Adrenal gland (tissue), 12 donors: ENCODE results near the gene RARRES1. TPM values are rescaled to one million over a fixed set of nuclear protein-coding genes. Genes with fewer than 3 reads are reported as not detected.

Experiments used
- DNase-seq, 7 donors: peaks; one replicate each; pipeline ENCODE4 v3.0.0-alpha.2; 2019 to 2020
- H3K27ac ChIP-seq, 5 donors: fragments of 200-600 bp; sonication (generic) in 4 of 5; 1 replicate in 3 of 5; 2 replicates in 2 of 5; pipeline versions ENCODE4 v1.5.1 to v1.8.0; 2016 to 2020; ENCODE audit warnings: mild to moderate bottlenecking in 1 of 5
- H3K27me3 ChIP-seq: fragments of 200-600 bp; 2 replicates; pipeline ENCODE4 v1.8.0; 2021
- H3K36me3 ChIP-seq, 2 donors: fragments of 200-600 bp; replicated peaks in 1 of 2; 1 replicate in 1 of 2; 2 replicates in 1 of 2; pipeline versions ENCODE4 v1.5.1 to v1.8.0; 2018 to 2022
- H3K4me1 ChIP-seq, 2 donors: fragments of 200-600 bp; replicated peaks in 1 of 2; 1 replicate in 1 of 2; 2 replicates in 1 of 2; pipeline versions ENCODE4 v1.5.1 to v1.8.0; 2018 to 2021
- H3K4me3 ChIP-seq, 4 donors: fragments of 200-600 bp; sonication (generic) in 3 of 4; one replicate each; pipeline ENCODE4 v1.5.1; 2016 to 2018
- H3K9me3 ChIP-seq, 3 donors: fragments of 200-600 bp; sonication (generic) in 1 of 3; replicated peaks in 1 of 3; 1 replicate in 2 of 3; 2 replicates in 1 of 3; pipeline versions ENCODE4 v1.5.1 to v1.8.0; 2016 to 2021
- CTCF ChIP-seq, 6 experiments: fragments of 450-650 bp in 4 of 6; fragments of 200-600 bp in 2 of 6; sonication (generic) in 1 of 6; IDR thresholded peaks; 1 replicate in 5 of 6; 2 replicates in 1 of 6; pipeline versions ENCODE4 v1.5.1 to v1.8.0; 2016 to 2021; ENCODE audit warnings: antibody characterized with exemption in 6 of 6, mild to moderate bottlenecking in 2 of 6, moderate library complexity in 1 of 6
- POLR2A ChIP-seq, 2 donors: fragments of 450-650 bp; IDR thresholded peaks; one replicate each; pipeline ENCODE4 v1.6.1; 2017; ENCODE audit warnings: antibody characterized with exemption in 2 of 2, mild to moderate bottlenecking in 2 of 2, moderate library complexity in 1 of 2
- WGBS, 4 donors: extraction: QIAGEN DNeasy Blood & Tissue Kit in 2 of 4; methylation state at CpG; one replicate each; pipeline versions ENCODE4 v1.1.5 to v1.1.7; 2013 to 2017; 5-methylcytosine and 5-hydroxymethylcytosine counted together
- intact Hi-C, 2 donors: fragments of 100-400 bp; cut with DNase I; formaldehyde crosslinking; loops; one replicate each; pipeline versions ENCODE4 v1.14.1 to v1.15.0; 2022 to 2023
- polyA plus RNA-seq, 3 donors: library from polyadenylated mRNA; stranded (reverse); fragments of 200-250 nt in 2 of 3; fragments of 350-450 nt in 1 of 3; fragmentation: Illumina TruSeq in 1 of 3; extraction: RNeasy Lipid Tissue Mini Kit (QIAGEN cat#74804) in 1 of 3; gene quantifications; one replicate each; pipeline ENCODE4 v1.2.3, GENCODE V29; 2013 to 2014
- total RNA-seq, 9 donors: library from RNA; depleted of rRNA in 4 of 9; stranded (reverse); fragments of >200 nt in 4 of 9; fragments of 120-200 nt in 1 of 9; fragmentation: NEBNext Ultra II Directional in 1 of 9; extraction: Animal tissue kit (Norgen Biotek cat#: 25700) in 1 of 9; gene quantifications; one replicate each; pipeline versions ENCODE4 v1.1.0 to v1.2.4, GENCODE V29; 2013 to 2023
- donor health status: healthy with polysubstance abuse.
- donor health status: Bipolar disorder and iron deficiency.
- donor health status: DM: yes; HTN: yes; CAD: no.
- donor health status: DM: no; HTN: no; CAD: no.
- donor health status: DM: no; HTN: no; CAD: no.
- donor health status: DM: yes; HTN: yes; CAD: no.

RARRES1 gene
- total and polyA plus RNA-seq, 12 donors = 2.1 to 204 (median 17.7) TPM

GRCh38 chr3:158663832-158664231 is 68.4 kb downstream of the RARRES1 start:
- intact Hi-C loops = loop anchor here in 1 of 2 donors (10.0 kb wide), 1 partner anchor 141 kb away; the partner anchor contains the start of gene MFSD1
- no peak for DNase-seq
- H3K27me3 ChIP-seq = no peaks in the 10 kb centered on the region
- H3K4me3 ChIP-seq = no peak overlapping the region
- WGBS, 4 donors = 91 to 100% (median 97%) methylated on average over 1 of the region's 1 CpG
- no peak overlapping the region for H3K27ac ChIP-seq
- H3K4me1 ChIP-seq = no peaks in the 10 kb centered on the region
- TF ChIP-seq POLR2A (IDR thresholded peaks at IDR 0.05) (no peak), CTCF (IDR thresholded peaks at IDR 0.05) (no peak)
- no peaks in the 10 kb centered on the region for H3K9me3 ChIP-seq
- peaks cover 0 to 63% of the 10 kb centered on the region in 2 donors for H3K36me3 ChIP-seq

DNA sequence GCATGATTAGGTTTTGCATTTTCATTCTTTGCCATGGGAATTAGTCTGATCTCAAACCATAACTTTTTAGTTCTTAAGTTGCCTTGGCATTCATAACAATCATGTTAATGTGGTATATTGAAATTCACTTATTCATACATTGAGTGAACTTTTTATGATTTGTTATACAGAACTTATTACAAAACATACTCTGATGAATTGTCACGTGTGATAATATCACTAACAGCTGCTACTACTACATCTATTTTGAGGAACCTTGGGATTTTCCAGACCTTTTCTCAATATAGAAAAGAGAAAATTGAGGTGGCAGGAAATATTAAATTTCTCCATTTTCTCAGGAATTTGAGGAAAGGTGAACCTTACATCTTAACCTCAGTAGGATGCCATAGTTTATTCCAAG is 69.0 kb downstream of the RARRES1 start:
- peaks cover 0 to 67% of the 10 kb centered on the region in 2 donors for H3K36me3 ChIP-seq
- TF ChIP-seq POLR2A (IDR thresholded peaks at IDR 0.05) (no peak), CTCF (IDR thresholded peaks at IDR 0.05) (no peak)
- no peak overlapping the region for H3K27ac ChIP-seq
- intact Hi-C loops = loop anchor here in 1 of 2 donors (10.0 kb wide), 1 partner anchor 142 kb away; the partner anchor contains the start of gene MFSD1
- H3K4me1 ChIP-seq = no peaks in the 10 kb centered on the region
- DNase-seq = no peak
- no peaks in the 10 kb centered on the region for H3K27me3 ChIP-seq
- no peaks in the 10 kb centered on the region for H3K9me3 ChIP-seq
- H3K4me3 ChIP-seq = no peak overlapping the region
- WGBS, 4 donors = 86 to 92% (median 89%) methylated on average over 1 of the region's 1 CpG

DNA sequence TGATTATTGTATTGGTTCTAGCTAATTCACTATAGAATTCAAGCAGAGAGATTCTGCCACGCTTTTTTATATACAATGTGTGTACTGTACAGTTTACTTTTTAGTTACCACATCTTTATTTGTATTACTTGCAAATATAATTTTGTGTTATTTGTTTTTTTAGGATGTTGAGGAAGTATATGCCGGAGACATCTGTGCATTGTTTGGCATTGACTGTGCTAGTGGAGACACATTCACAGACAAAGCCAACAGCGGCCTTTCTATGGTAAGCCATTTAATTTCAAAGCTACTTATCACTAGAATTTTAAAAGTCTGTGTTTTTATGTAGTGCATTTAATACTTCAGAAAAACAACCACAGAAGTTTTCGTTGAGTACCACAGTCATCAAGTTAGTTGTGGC is 71.5 kb downstream of the RARRES1 start:
- no peak overlapping the region for H3K27ac ChIP-seq
- intact Hi-C loops = loop anchor here in 1 of 2 donors (10.0 kb wide), 1 partner anchor 144 kb away; the partner anchor contains the start of gene MFSD1
- no peaks in the 10 kb centered on the region for H3K27me3 ChIP-seq
- DNase-seq = no peak
- H3K4me3 ChIP-seq = no peak overlapping the region
- peaks cover 0 to 54% of the 10 kb centered on the region in 2 donors for H3K36me3 ChIP-seq
- 89 to 93% (median 91%) methylated on average over 4 of the region's 4 CpGs for WGBS, 4 donors
- H3K9me3 ChIP-seq = no peaks in the 10 kb centered on the region
- TF ChIP-seq CTCF (IDR thresholded peaks at IDR 0.05) = no peak
- TF ChIP-seq POLR2A (IDR thresholded peaks at IDR 0.05) = no peak
- no peaks in the 10 kb centered on the region for H3K4me1 ChIP-seq

GRCh38 chr3:158659454-158660237 is 72.6 kb downstream of the RARRES1 start:
- H3K4me1 ChIP-seq = no peaks in the 10 kb centered on the region
- intact Hi-C loops = loop anchor here in 1 of 2 donors (10.0 kb wide), 1 partner anchor 145 kb away; the partner anchor contains the start of gene MFSD1
- H3K27me3 ChIP-seq = no peaks in the 10 kb centered on the region
- no peak for TF ChIP-seq POLR2A (IDR thresholded peaks at IDR 0.05)
- TF ChIP-seq CTCF (IDR thresholded peaks at IDR 0.05) = peak; percentile 45 to 78 (median 72)
- peak overlapping the region in 2 of 5 donors; percentile 30 to 66 for H3K27ac ChIP-seq
- peaks cover 0 to 57% of the 10 kb centered on the region in 2 donors for H3K36me3 ChIP-seq
- H3K4me3 ChIP-seq = no peak overlapping the region
- H3K9me3 ChIP-seq = no peaks in the 10 kb centered on the region
- WGBS, 4 donors = 35 to 46% (median 41%) methylated on average over 7 of the region's 7 CpGs
- DNase-seq = peak; percentile 59 to 90 (median 73)
